ENCODE measurements around the gene RHEB.
"Not testable (repeated sequence)": the region's sequence is repeated elsewhere in the genome, so short reads cannot be mapped to it uniquely, and the experiment has no call there.

Gene RHEB, protein sequence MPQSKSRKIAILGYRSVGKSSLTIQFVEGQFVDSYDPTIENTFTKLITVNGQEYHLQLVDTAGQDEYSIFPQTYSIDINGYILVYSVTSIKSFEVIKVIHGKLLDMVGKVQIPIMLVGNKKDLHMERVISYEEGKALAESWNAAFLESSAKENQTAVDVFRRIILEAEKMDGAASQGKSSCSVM

DNA sequence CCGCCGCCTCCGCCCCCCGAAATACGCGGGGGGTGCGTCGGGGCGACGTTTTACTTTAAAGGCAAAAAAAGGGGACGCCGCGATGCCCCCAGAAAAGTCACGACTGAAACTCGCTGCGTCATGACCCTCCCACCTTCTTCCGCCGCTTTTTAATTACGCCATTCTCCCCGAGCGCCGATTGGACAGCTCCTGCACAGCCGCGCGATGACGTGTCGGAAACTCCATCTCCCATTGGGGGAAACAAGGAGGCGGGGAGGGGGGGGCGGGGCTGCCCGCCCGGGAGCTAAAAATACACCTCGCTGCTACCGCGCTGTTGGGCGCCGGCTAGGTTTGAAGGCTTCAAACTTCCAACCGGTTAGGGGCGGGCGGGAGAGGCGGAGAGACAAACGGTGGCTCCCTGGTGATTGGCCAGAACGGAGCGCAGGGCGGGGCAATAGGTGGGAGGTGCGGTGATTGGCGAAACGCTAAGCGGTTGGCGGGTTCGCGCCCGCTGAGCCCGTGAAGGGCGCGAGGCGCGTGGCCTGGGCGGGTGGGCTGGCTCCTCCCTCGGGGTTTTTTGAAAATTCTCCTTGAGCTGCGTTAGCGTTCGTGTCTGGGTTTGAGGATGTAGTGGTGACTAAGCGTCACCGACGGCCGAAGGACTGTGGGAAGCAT, at the start of gene RHEB:
TSS of gene RHEB (minus strand) at position 131 of the 654 bp plus-strand sequence. CDS start 384 bp downstream, outside the sequence.
- peak; percentile 99 for DNase-seq

DNA sequence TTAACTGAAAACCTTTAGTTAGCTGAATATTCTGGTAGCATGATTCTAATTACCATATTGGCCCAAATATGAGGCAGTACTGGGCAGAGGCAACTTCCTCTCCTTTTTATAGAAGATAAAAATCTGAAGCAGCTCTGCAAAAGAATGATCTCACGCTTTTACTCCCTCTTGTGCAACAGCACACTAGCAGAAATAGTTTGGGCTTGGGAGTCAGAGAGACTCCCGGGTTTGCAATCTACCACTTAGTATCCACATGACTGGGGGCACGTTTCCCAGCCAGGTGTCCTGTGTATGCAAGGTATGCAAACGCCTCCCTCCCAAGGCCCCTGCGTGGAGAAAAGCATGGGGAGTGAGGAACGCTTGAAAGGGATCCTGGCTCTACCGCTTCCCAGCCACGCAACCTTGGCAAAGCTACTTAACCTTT, 47.2 kb upstream of the RHEB start:
- DNase-seq = no peak

DNA sequence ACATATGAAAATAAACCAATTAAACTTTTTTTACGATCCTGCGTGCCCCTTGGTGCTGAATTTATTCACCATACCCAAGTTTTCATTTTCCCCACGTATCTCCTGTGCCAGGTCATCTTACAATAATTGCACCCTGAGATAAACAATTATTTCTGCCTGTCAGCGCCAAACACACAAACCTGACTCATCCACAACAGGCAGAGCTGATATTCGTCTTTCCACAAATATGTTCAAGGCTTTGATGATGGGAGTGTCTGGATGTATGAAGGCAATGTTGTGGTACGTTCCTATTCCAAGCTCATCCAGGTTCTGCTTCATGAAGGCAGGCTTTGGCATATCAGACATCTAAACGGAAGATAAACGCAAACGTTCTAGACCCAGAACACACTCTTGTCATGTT, 45.8 kb upstream of the RHEB start:
- DNase-seq = no peak

DNA sequence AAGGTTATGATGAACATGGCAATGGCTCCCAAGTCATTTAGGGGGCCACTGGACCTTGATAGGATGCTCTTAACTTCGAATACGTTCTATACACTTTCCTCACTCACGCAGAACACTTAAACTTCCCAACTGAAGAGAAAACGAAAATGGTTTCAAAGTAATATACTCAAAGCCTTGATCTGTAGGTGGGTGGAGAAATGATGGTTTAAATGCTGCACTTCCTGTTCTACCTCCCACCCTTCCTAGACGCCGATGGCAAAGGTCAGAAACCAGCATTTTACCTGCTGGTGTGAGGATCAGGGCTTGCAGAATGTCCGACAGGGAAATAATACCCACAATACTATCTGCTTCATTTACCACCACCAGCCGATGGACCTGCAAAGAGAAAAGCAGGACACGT, 40.5 kb upstream of the RHEB start:
- no peak for DNase-seq

DNA sequence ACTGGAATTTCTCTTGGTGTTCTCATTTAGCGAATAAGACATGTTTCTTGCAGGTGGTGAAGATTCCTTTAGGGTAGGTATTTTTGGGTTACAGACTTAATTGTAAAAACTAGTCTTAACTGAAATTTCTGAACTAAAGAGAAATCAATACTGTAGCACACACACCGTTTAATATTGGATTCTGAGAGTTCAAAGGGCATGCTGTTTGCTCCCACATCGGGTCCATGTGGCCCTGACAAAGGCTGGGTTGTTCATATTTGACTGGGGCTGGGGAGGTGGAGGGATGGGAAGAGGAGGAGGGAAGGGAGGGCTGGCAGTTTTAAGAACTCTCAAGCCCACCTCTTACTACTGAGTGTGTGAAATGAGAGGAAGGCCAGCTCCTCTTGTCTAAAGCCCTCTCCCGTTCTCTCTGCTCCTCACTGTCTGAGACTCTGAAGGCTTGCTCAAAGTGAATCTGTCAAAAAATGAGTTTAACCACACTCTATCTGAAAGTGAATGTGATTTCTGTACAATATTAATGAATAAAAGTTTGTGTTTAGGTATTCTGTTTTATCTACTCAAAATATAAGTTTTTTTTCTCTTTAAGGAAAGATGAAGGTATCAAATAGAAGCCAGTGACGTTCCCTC, 40.0 kb upstream of the RHEB start:
- no peak for DNase-seq

DNA sequence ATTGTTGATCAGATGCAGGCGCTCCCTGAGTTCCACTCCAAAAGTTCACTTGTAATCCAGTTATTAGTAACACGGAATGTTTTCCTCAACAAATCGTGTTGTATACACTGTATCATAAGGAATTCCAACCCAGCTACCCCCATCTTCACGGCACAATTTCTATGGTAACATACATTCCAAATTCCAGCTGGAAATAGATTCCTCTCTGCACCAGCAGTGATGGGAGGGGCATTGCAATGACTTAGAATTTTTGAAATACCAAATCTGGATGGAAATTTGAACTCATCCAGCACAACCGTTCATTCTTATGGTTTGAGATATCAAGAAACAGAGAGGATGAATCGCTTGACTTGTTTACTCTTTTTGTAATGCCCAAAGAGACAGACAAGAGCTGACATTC, 38.9 kb upstream of the RHEB start:
- no peak for DNase-seq

DNA sequence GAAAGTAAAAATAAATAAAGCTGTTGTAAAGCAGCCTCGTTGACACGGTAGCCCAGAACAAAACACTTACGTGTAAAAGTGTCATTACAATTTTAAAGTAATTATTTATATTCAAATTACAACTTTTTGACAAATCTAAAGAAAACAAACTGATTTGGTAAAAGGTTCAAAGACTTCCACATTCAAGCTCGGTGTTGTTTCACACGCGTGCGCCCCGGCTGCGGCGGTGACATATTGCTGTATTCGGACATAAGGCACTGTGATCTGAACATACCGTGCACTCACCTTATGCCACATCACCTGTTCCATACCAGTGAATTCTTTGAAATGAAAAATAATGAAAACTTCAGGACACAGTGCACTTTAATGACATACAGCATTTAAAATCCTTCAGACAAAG, 36.9 kb upstream of the RHEB start:
- DNase-seq = no peak

DNA sequence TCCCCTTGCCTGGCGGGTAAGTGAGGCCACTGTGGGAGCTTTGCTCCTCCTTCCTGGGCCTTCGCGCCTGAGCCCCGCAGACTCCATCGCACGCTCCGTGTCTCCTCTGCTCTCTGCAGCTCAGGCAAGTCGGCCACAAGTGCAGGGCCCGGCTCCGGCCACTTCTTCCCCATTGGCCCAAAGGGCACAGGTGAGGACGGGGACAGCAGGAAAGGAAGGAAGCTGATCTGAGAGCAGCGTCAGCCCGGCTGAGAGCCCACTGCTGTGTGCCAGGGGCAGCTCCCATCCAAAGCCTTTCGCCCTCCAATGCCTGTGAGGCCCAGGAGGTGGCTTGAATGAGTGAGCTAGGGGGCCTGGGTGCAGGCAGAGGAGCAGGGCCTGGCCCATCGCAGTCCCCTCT, 33.7 kb upstream of the RHEB start:
- DNase-seq = no peak

DNA sequence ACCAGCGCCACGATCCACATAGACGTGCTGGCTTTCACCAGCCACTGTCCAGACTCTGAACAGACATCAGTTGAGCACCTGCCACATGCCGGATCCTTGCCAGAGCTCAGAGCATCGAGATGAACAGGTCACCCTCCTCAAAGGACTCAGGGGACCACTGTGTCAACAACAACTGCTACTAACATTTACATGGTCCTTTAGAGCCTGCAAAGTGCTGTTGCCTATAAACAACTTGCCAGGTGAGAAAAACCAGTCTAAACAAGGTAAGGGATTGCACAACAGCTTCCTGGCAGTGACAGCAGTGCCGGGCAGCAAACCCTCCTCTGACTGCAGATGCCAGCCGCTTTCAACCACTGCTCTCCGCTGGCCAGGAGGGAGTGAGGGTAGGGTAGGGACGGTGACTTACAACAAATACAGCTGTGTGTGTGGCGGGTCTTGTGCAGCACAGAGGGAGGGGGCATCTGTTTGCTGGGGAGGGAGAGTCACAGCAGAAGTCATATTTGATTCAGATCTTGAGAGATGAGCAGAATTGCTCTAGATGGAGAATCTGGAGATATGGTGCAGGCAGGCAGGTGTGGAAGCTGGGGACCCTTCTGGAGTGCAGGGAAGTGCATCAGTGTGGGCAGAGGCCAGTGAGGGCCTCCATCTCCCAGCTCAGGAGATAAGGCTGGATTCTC, 32.8 kb upstream of the RHEB start:
- DNase-seq = peak; percentile 37

DNA sequence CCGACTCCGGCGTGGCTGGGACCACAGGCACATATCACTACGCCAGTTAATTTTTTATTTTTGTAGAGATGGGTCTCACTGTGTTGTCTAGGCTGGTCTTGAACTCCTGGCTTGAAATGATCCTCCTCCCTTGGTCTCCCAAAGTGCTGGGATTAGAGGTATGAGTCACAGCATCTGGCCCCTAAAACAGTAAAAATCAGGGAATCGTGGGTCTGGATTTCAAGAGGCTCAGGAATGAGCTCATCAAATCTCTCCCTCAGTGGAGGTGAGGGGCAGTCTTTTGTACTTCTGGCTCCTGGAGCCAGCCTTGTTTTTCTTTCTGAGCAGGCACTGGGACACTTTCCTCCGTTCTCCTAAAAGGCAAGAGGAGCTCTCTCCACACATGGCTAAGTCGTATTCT, 32.1 kb upstream of the RHEB start:
- DNase-seq = no peak

DNA sequence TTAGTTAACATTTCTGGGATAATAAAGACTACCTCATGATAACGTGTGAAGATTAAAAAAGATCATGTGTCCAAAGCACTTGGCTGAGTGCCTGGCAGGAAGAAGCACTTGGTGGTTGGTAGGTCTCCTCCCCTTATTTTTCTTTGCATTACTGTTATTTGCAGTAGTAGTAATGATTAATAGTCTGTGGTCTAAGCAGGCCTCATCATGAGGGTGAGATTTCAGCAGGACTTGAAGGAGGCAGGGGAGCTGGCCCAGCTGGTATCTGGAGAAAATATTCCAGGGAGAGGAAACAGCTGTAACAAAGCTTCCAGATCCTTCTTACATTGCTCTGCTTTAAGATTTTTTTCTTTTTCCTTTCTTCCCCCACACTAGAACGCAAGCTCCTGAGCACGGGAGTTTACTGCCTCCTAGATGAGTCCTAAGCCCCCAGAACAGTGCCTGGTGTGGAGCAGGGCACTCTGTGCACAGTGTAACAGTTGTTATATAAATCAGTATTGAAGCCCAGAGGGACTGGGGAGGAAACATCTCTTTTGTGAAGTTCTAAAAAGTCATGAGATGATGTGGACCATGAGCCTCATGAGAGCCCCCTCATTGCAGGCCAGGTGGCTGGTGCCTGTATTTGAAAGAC, 31.1 kb upstream of the RHEB start:
- no peak for DNase-seq

DNA sequence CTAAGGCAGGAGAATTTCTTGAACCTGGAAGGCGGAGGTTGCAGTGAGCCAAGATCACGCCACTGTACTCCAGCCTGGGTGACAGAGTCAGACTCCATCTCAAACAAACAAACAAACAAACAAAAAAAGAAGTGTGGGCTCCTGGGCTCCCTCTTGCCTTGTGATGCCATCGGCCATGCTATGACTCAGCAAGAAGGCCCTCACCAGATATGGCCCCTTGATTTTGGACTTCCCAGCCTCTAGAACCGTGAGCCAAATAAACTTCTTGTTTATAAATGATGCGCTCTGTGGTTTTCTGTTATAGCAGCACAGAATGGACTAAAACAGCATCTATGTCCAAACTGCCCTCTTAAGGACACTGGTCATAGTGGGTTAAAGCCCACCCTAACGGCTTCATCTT, 29.9 kb upstream of the RHEB start:
- no peak for DNase-seq

DNA sequence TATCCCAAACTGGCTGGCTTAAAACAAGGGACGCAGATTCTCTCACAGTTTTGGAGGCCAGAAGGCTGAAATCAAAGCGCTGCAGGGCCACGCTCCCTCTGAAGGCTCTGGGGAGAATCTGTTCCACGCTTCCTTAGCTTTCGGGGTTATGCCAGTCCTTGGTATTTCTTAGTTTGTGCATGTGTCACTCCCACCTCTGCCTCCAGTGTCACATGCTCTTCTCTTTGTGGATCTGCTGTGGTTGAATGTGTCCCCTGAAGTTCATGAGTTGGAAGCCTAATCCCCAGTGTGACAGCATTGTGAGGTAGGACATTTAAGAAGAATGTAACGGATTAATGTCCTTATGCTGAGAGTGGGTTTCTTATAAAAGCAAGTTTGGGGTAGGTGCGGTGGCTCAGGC, 29.4 kb upstream of the RHEB start:
- DNase-seq = no peak

DNA sequence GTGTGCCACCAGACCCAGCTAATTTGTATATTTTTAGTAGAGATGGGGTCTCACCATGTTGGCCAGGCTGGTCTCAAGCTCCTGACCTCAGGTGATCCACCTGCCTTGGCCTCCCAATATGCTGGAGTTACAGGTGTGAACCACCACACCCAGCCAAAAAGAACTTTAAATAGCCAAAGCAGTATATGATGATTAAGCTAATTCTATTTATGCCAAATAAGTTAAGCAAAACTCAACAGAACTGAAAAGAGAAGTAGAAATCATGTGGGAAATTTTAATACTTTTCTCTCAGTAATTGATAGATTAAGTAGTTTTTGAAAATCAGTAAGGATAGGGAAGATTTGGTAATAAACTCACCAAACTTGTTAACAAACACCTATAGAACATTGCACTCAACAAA, 24.5 kb upstream of the RHEB start:
- no peak for DNase-seq

DNA sequence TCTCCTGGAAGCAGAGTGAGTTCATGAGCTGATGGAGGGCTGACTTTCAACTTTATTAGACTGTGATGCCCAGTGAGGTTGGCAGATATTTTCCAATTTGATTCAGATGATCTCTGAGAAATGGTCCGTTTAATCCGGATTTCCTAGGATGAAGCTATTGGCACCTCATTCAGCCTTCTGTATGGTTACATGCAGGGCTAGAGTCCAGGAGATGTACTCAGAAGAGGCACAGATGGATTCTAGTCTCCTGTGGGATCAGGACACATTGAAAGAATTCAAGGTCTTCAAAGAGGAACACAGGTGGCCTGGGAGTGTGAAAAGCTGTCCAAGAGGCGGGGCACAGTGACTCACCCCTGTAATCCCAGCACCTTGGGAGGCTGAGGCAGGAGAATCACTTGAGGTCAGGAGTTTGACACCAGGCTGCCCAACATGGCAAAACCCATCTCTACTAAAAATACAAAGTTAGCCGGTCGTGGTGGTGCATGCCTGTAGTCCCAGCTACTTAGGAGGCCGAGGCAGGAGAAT, 23.0 kb upstream of the RHEB start:
- no peak for DNase-seq

DNA sequence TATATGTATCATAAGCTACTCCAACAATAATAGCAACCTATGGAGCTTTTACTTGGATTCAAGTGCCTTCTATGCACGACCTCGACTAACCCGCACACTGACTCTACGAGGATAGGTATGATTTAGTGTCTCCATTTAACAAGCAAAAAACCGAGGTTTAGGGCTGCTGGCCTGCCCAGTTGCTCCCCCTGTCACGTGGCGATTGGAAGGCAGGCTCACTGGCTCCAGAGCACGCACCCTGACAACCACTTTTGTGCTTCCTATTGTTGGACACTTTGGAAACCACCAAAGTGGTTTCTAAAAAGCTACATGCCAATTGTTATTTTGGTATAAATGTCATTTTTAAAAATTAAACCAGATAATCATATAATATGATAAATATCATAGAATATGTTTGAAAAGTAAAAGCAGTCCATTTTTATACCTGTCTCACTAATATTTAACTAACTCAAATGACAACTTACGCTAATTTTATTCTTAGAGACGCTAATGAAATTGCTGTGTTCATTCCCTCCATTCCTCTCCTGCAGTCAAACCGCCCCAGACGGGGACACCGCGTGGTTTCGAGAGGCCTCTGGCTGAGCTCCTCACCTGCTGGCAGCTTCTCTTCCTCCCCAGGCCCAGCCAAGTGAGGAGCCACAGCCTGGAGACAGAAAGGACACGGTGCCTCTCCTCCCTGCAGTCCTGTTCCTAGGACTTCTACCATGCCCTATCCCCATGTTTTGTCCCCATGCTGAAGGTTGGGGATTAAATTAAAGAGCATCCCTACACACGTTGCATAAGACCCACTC, 22.2 kb upstream of the RHEB start:
- no peak for DNase-seq

DNA sequence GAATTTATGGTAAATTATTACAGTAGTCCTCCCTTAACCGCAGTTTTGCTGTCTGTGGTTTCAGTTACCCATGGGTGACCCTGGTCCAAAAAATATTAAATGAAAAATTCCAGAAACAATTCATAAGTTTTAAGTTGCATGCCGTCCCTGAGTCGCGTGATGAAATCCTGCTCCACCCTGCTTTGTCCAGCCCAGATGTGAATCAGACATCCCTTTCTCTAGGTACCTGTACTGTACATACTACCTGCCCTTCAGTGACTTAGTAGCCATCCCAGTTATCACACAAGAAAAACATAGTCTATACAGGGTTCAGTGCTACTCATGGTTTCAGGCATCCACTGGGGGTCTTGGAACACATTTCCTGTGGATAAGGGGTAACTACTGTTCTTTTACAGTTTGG, 20.5 kb upstream of the RHEB start:
- DNase-seq = no peak

DNA sequence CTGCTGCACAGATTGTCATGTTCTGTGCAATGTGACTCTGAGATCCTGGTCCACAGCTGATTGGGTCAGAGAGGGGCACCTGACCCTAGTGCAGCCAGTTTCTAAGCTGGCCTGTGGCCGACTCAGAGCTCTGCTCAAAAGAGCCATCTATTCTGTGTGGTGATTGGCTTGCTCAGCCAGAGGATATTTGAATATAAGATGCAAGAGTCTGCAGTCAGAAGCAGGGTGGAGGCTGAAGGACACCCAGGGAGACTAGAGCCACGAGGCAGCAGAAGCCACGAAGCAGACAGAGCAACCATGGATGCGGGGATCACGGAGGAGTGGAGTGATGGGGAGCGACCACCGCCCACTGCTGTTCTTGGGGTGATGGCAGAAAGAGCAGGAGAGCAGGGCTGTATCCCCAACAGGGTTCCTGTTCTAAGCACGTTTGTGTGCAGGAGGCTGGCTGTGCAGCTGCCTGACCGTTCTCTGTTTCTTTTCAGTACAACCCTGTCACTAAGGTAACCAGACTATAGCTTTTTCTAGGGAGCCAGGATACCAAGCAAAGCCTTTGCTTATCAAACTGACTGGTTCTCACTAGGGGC, 19.5 kb upstream of the RHEB start:
- DNase-seq = no peak

DNA sequence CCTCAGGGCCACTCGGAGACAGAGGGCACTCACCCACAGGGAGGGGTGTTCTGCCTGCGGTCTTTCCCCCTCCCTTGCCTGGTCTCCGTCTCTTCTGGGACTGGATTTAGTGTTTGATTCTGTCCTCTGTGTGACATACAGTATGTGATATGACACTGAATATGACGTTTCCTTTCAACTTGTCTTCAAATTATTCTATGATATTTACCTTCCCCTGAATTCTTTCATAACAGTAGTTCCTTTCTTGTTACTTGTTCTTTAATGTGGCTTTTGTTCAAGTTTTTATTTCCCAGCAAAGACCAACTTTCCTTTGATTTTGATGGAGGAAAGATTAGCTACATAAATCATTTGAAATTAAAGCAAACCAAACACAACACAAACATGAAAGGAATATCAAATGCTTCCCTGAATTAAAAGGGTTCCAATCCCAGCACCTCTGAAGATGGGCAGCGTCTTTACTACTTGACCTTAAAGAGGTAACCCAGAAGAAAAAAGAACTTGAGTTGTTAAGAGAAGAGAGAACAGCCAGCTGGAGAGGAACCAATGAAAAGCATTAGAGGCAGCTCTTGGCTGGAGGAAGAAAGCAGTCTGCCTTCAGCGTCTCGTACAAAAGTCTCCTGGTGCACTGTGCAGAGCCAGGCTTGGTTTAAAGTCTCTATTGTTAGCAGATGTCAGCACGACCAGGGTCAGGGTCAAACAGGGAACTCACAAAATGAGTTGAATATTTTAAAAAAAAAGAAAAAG, 18.3 kb upstream of the RHEB start:
- DNase-seq = no peak

DNA sequence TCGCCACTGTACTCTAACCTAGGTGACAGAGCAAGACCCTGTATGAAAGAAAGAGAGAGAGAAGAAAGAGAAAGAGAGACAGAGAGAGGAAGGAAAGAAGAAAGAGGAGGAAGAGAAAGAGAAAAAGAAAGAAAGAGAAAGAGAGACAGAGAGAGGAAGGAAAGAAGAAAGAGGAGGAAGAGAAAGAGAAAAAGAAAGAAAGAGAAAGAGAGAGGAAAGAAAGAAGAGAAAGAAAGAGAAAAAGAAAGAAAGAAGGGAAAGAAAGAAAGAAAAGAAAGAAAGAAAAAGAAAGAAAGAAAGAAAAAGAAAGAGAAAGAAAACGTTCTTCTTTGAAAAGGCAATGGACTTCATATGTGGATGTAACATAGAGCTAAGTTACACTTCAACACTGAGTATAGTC, 16.5 kb upstream of the RHEB start:
- not testable (repeated sequence) for DNase-seq

DNA sequence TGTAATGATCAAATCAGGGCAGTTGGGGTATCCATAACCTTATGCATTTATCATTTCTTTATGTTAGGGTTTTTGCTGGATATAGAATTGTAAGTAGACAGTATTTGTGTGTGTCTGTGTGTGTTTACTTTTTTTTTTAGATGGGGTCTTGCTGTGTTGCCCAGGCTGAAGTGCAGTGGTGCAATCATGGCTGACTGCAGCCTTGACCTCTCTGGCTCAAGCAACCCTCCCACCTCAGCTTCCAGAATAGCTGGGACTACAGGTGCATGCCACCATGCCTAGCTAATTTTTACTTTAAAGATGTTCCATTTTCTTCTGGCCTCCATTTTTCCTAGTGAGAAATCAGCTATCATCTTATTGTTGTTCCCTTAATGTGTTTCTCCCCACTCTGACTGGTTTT, 10.1 kb upstream of the RHEB start:
- DNase-seq = no peak

All from NK-92 treated with Interleukin-12 subunit alpha and Interleukin-12 subunit beta, amount 100 ng/mL, for 24 hours (cell line).